A549 (cell line): Measurements from ENCODE around the gene PLEKHF1.

Experiments used
- CBX2 ChIP-seq: fragments of 200-600 bp; sonication (generic); IDR thresholded peaks from 2 replicates; pipeline ENCODE4 v1.6.1; 2016; ENCODE audit warnings: low read depth, mild to moderate bottlenecking, borderline replicate concordance
- CEBPB ChIP-seq, 2 experiments: fragments of >200 bp in 1 of 2; sonication (Bioruptor Twin) in 1 of 2; formaldehyde crosslinking in 1 of 2; IDR thresholded peaks; 2 replicates each; pipeline ENCODE4 v1.6.1; 2012 to 2016
- CHD2 ChIP-seq: fragments of 150-350 bp; IDR thresholded peaks from 2 replicates; pipeline ENCODE4 v1.6.1; 2014; ENCODE audit warnings: low read length; ENCODE audit not compliant: partially characterized antibody
- CHD4 ChIP-seq: fragments of 200-600 bp; sonication (generic); IDR thresholded peaks from 2 replicates; pipeline ENCODE4 v1.6.1; 2016; ENCODE audit warnings: antibody characterized with exemption, mild to moderate bottlenecking, borderline replicate concordance
- CTCF ChIP-seq: fragments of >200 bp; sonication (Bioruptor Twin); formaldehyde crosslinking; IDR thresholded peaks from 3 replicates; pipeline ENCODE4 v1.5.1; 2016
- EHMT2 ChIP-seq: fragments of 200-600 bp; sonication (generic); IDR thresholded peaks from 2 replicates; pipeline ENCODE4 v1.6.1; 2016; ENCODE audit warnings: antibody characterized with exemption, low read depth, mild to moderate bottlenecking, moderate library complexity
- HDAC2 ChIP-seq: fragments of 200-600 bp; sonication (generic); IDR thresholded peaks from 2 replicates; pipeline ENCODE4 v1.6.1; 2016
- HOXB13 ChIP-seq: fragments of 250-450 bp; sonication (Bioruptor Pico); IDR thresholded peaks from 2 replicates; pipeline ENCODE4 v1.5.0; 2020; ENCODE audit warnings: low read depth, mild to moderate bottlenecking, moderate library complexity
- JUN ChIP-seq, 2 experiments: fragments of >200 bp; sonication (Bioruptor Twin); formaldehyde crosslinking; IDR thresholded peaks; 2 replicates in 1 of 2; 3 replicates in 1 of 2; pipeline ENCODE4 v1.6.1; 2016 to 2017
- JUNB ChIP-seq: fragments of >200 bp; sonication (Bioruptor Twin); formaldehyde crosslinking; IDR thresholded peaks from 2 replicates; pipeline ENCODE4 v1.6.1; 2016
- MAFK ChIP-seq: fragments of 450-650 bp; IDR thresholded peaks from 2 replicates; pipeline ENCODE4 v1.6.1; 2014; ENCODE audit not compliant: partially characterized antibody
- MAX ChIP-seq: IDR thresholded peaks from 2 replicates; pipeline ENCODE4 v1.6.1; 2012
- MAZ ChIP-seq: fragments of 150-350 bp; IDR thresholded peaks from 2 replicates; pipeline ENCODE4 v1.6.1; 2014; ENCODE audit warnings: antibody characterized with exemption, low read depth, low read length, borderline replicate concordance
- MYC ChIP-seq: IDR thresholded peaks from 2 replicates; pipeline ENCODE4 v1.6.1; 2012; ENCODE audit warnings: mild to moderate bottlenecking, inconsistent platforms, low read length, improper control_type of control experiment, borderline replicate concordance

- no peak for TF ChIP-seq CTCF
- no peak for TF ChIP-seq HOXB13 (CRISPR knock-in tag)
- TF ChIP-seq MYC = no peak
- no peak for TF ChIP-seq MAX
- TF ChIP-seq CHD4 = no peak
- no peak for TF ChIP-seq MAFK
- TF ChIP-seq JUN (IDR thresholded peaks at IDR 0.05) = no peak
- no peak for TF ChIP-seq CHD2
- no peak for TF ChIP-seq CBX2
- no peak for TF ChIP-seq CEBPB (IDR thresholded peaks at IDR 0.05)
- TF ChIP-seq MAZ = no peak
- TF ChIP-seq HDAC2 = no peak
- TF ChIP-seq JUNB = no peak
- TF ChIP-seq EHMT2 = no peak
These were observed 15.7 kb downstream of the PLEKHF1 start for GRCh38 chr19:29680937-29681336.
